ENCODE results near the gene FKBP5. TPM values are rescaled to one million over a fixed set of nuclear protein-coding genes. Genes with fewer than 3 reads are reported as not detected.

Gene FKBP5
- total and polyA plus RNA-seq, 2 of the 4 experiments (the other 2 are of a cell fraction), result 6.8 to 7.0 TPM

DNA sequence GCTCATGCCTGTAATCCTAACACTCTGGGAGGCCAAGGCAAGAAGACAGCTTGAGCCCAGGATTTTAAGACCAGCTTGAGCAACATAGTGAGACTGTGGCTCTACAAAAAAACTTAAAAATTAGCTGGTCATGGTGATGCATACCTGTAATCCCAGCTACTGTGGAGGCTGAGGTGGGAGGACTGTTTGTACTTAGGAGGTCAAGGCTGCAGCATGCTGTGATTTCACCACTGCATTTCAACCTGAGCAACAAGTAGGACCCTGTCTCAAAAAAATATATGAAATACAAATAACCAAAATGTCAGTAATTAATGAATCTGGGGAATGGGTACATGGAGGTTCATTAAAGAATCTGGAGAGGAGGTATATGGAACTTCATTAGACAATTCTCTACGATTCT, 9.9 kb downstream of the FKBP5 start:
- peak overlapping the region; percentile 4; the same call in 1 of the 3 replicates for H2BK15ac ChIP-seq (ENCODE audit: low read depth, low read length)
- peak overlapping the region; percentile 17 for H2BK5ac ChIP-seq (ENCODE audit: low read depth, low read length, poor library complexity, severe bottlenecking)
- H4K8ac ChIP-seq (ENCODE audit: low read depth in 2 of 2, low read length in 2 of 2), result peak overlapping the region; percentile 15 to 20; a peak in 1 of 4 replicates
- no peak overlapping the region for H3K56ac ChIP-seq (ENCODE audit: extremely low read depth, insufficient read depth, low read length)
- no peaks in the 10 kb centered on the region for H3K27me3 ChIP-seq (ENCODE audit: control insufficient read depth, insufficient read depth, low read length)
- peaks cover 4% of the 10 kb centered on the region; the same call in 1 of the 2 replicates for H3K9me1 ChIP-seq (ENCODE audit: insufficient read depth, low read length)
- no peaks in the 10 kb centered on the region for H3K36me3 ChIP-seq (ENCODE audit: control insufficient read depth, insufficient read depth, low read length)
- peaks cover 3% of the 10 kb centered on the region for H3K4me1 ChIP-seq (ENCODE audit: control insufficient read depth, insufficient read depth, low read length)
- CTCF ChIA-PET, result no interaction called here
- peak overlapping the region; percentile 86; the same call in 1 of the 2 replicates for H2AK5ac ChIP-seq (ENCODE audit: low read depth, low read length)
- ATAC-seq (ENCODE audit: low read depth) (peak; percentile 38; the same call in 1 of the 2 replicates), DNase-seq (no peak)
- H3K14ac ChIP-seq (replicated peaks; ENCODE audit: low read depth, low read length), result peak overlapping the region; percentile 86
- no peak overlapping the region for H2AFZ ChIP-seq (replicated peaks; ENCODE audit: low read length, poor library complexity)
- H3K4ac ChIP-seq (ENCODE audit: low read depth, low read length), result peak overlapping the region; percentile 24
- H3K4me2 ChIP-seq (ENCODE audit: low read depth, low read length), result no peak overlapping the region
- no peak for TF ChIP-seq MXI1 (IDR thresholded peaks at IDR 0.05; ENCODE audit: borderline replicate concordance, low read depth, low read length)
- no peak for TF ChIP-seq BHLHE40 (IDR thresholded peaks at IDR 0.05; ENCODE audit: low read depth, low read length)
- no peak for TF ChIP-seq POLR2A (IDR thresholded peaks at IDR 0.05; ENCODE audit: low read depth, low read length)
- no peak for TF ChIP-seq RCOR1 (IDR thresholded peaks at IDR 0.05; ENCODE audit: insufficient replicate concordance, low read length)
- intact Hi-C loops (cut with micrococcal nuclease) (no loop called here), in situ Hi-C loops (cut with MboI; ENCODE audit: low sequenced_read_pairs) (no loop called here), dilution Hi-C loops (cut with HindIII; ENCODE audit: low sequenced_read_pairs, unreplicated experiment) (no loop called here)
- H4K91ac ChIP-seq (ENCODE audit: insufficient read depth, low read depth, low read length), result 0 out of 2 replicates have a peak overlapping the region, but pooled peaks have one; percentile 8
- H2BK20ac ChIP-seq (ENCODE audit: low read depth, low read length), result peak overlapping the region; percentile 12; the same call in 1 of the 2 replicates
- H3K9me3 ChIP-seq (ENCODE audit: control insufficient read depth, insufficient read depth, low read length), result no peaks in the 10 kb centered on the region
- H4K5ac ChIP-seq (ENCODE audit: low read depth, low read length), result no peak overlapping the region
- peak overlapping the region; percentile 82 for H3K23ac ChIP-seq (ENCODE audit: low read depth, low read length)
- H2AK9ac ChIP-seq (replicated peaks; ENCODE audit: low read depth, low read length, poor library complexity), result no peak overlapping the region
- H3K9ac ChIP-seq (ENCODE audit: low read depth, low read length), result no peak overlapping the region
- H3K18ac ChIP-seq (ENCODE audit: low read depth, low read length), result no peak overlapping the region
- no TSS peak for BruUV-seq (replicated peaks)
- H4K20me1 ChIP-seq (ENCODE audit: insufficient read depth, low read length), result no peaks in the 10 kb centered on the region
- no peak overlapping the region for H3K4me3 ChIP-seq (ENCODE audit: insufficient read depth, low read depth, low read length)
- peak overlapping the region; percentile 77 for H2BK120ac ChIP-seq (ENCODE audit: low read depth, low read length)
- peak overlapping the region; percentile 43; the same call in 1 of the 2 replicates for H3K27ac ChIP-seq (ENCODE audit: insufficient read depth, low read length)
- H3K79me1 ChIP-seq (ENCODE audit: low read depth in 1 of 2, low read length in 2 of 2), result peaks cover 4 to 5% of the 10 kb centered on the region in 2 experiments; a peak in 3 of 4 replicates
- POLR2A ChIA-PET (ENCODE audit: unreplicated experiment), result no interaction called here
- no CpG with 5 or more reads among the region's 1 CpG for WGBS, 2 experiments (ENCODE audit: extremely low coverage in 2 of 2, insufficient read length in 1 of 2)
